RWPE2 (cell line): Measurements from ENCODE around the gene MAP2K6.
A peak's percentile ranks its signal among the peaks of the same experiment; 100 is the strongest.

Experiments
- ATAC-seq: fragments of 200-7000 bp; cut with Tn5 transposase; 3 replicates; pipeline ENCODE4 v1.9.1; 2021; ENCODE audit warnings: low read depth
- DNase-seq: peaks from one replicate; pipeline ENCODE4 v3.0.0-alpha.2; 2020; ENCODE audit warnings: low spot score
- H3K27ac ChIP-seq: fragments of 450-650 bp; 2 replicates; pipeline ENCODE4 v1.5.1; 2017; ENCODE audit warnings: mild to moderate bottlenecking; ENCODE audit not compliant: poor library complexity, severe bottlenecking
- H3K27me3 ChIP-seq: fragments of 250-450 bp; sonication (Bioruptor Pico); 2 replicates; pipeline ENCODE4 v1.5.1; 2021; ENCODE audit warnings: mild to moderate bottlenecking, moderate library complexity; ENCODE audit not compliant: insufficient read depth, poor library complexity, severe bottlenecking
- H3K36me3 ChIP-seq: fragments of 250-450 bp; sonication (Bioruptor Pico); 2 replicates; pipeline ENCODE4 v1.5.1; 2020; ENCODE audit warnings: low read depth, mild to moderate bottlenecking, moderate library complexity
- H3K4me1 ChIP-seq: fragments of 250-450 bp; sonication (Bioruptor Pico); 2 replicates; pipeline ENCODE4 v1.5.1; 2021; ENCODE audit warnings: mild to moderate bottlenecking, moderate library complexity; ENCODE audit not compliant: insufficient read depth, poor library complexity, severe bottlenecking
- H3K4me3 ChIP-seq: fragments of 250-450 bp; sonication (Bioruptor Pico); 2 replicates; pipeline ENCODE4 v1.5.1; 2021; ENCODE audit warnings: mild to moderate bottlenecking, moderate library complexity; ENCODE audit not compliant: severe bottlenecking
- H3K9me3 ChIP-seq: fragments of 250-450 bp; sonication (Bioruptor Pico); 2 replicates; pipeline ENCODE4 v1.5.1; 2021; ENCODE audit warnings: mild to moderate bottlenecking, moderate library complexity; ENCODE audit not compliant: severe bottlenecking
- TF ChIP-seq, protein P1 (sequence below): fragments of 450-650 bp; IDR thresholded peaks from one replicate; pipeline ENCODE4 v1.5.1; 2017; ENCODE audit warnings: mild to moderate bottlenecking, moderate library complexity; ENCODE audit not compliant: poor library complexity, severe bottlenecking

The MAP2K6 gene

DNA sequence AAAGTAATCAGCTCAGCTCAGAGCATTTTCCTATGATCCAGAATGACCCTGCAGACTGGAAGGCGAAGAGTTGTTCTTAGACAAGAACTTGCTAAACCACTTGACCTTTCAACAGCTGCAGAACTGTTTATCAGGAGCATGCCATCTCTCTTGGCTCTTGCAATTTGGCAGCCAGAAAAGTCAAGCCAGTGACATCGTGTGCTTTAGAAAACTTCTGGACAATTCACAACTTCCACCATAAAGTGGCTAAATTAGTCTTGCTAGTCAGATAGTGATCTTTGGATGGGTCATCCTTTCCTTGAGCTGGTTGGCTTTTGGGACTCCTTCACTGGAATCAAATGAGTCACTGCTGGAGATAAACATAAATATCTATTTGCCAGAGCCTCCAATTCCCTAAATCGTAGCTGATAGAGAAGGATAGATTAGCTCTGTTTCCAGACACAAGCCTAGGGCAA, 146.5 kb downstream of the MAP2K6 start:
- H3K4me3 ChIP-seq = no peak overlapping the region
- ATAC-seq = no peak
- no peak for DNase-seq
- H3K27me3 ChIP-seq = no peaks in the 10 kb centered on the region
- H3K4me1 ChIP-seq = no peaks in the 10 kb centered on the region
- TF ChIP-seq, protein P1, sequence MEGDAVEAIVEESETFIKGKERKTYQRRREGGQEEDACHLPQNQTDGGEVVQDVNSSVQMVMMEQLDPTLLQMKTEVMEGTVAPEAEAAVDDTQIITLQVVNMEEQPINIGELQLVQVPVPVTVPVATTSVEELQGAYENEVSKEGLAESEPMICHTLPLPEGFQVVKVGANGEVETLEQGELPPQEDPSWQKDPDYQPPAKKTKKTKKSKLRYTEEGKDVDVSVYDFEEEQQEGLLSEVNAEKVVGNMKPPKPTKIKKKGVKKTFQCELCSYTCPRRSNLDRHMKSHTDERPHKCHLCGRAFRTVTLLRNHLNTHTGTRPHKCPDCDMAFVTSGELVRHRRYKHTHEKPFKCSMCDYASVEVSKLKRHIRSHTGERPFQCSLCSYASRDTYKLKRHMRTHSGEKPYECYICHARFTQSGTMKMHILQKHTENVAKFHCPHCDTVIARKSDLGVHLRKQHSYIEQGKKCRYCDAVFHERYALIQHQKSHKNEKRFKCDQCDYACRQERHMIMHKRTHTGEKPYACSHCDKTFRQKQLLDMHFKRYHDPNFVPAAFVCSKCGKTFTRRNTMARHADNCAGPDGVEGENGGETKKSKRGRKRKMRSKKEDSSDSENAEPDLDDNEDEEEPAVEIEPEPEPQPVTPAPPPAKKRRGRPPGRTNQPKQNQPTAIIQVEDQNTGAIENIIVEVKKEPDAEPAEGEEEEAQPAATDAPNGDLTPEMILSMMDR = no peak
- no peak overlapping the region for H3K27ac ChIP-seq
- no peaks in the 10 kb centered on the region for H3K36me3 ChIP-seq
- no peaks in the 10 kb centered on the region for H3K9me3 ChIP-seq

DNA sequence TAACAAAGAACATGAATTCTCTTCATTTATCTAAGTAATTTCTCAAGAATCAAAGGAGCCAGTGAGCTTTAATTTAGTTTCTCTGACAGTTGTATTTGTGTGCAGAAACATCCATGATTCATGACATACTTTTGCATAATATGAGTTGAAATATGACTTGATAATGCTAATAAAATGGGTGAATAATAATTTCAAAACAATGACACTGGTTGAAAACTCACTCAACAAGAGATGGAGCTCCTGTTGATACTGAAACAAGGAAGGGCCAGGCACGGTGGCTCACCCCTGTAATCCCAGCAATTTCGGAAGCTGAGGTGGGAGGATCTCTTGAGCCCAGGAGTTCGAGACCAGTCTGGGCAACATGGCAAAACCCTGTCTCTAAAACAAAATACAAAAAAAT, 147.0 kb downstream of the MAP2K6 start:
- no peak overlapping the region for H3K4me3 ChIP-seq
- no peaks in the 10 kb centered on the region for H3K9me3 ChIP-seq
- ATAC-seq = 0 out of 3 replicates have a peak, but pooled peaks have one; percentile 21
- no peak overlapping the region for H3K27ac ChIP-seq
- H3K4me1 ChIP-seq = no peaks in the 10 kb centered on the region
- DNase-seq = no peak
- no peaks in the 10 kb centered on the region for H3K27me3 ChIP-seq
- no peaks in the 10 kb centered on the region for H3K36me3 ChIP-seq
- TF ChIP-seq, protein P1 = no peak

DNA sequence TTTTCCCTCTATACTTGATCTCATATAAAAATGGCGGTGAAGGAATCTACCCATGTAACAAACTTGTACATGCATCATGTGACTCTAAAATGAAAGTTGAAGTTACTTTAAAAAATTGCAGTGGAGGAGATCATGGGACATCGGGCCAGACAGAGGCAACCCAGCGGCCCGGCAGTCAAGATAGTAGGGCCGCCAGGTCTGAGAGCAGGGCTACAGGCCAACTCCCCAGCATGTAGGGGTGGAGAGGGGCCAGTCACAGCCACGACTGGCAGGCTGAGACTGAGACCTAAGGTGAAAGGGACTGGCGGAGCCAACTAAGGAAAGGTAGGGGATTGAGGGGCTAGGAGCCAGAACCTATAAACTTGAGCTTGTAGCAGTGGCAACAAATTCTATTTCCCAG, 150.9 kb downstream of the MAP2K6 start:
- Histone ChIP-seq H3K4me1 (no peaks in the 10 kb centered on the region), H3K27me3 (no peaks in the 10 kb centered on the region), H3K4me3 (no peak overlapping the region), H3K27ac (no peak overlapping the region), H3K36me3 (no peaks in the 10 kb centered on the region), H3K9me3 (no peaks in the 10 kb centered on the region)
- ATAC-seq = no peak
- no peak for DNase-seq
- TF ChIP-seq, protein P1 = no peak

DNA sequence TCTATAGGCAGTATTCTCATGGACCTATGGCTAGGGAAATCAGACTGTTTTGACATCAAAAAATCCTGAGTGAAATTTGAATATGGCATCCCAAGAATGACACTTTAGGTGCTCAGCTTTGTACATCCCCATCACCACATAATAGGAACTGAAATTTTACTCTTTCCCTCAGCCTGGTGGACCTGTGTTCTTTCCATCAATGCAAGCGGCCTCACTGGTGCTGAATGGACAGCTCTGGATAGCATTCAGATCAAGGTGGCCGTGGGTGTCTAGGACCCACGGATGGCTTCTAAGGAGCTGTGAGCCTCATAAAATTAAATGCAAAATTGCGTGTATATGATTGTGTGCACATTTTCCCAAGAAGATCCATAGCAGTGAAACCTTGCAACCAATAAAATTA, 152.6 kb downstream of the MAP2K6 start:
- no peaks in the 10 kb centered on the region for H3K36me3 ChIP-seq
- no peak overlapping the region for H3K4me3 ChIP-seq
- DNase-seq (no peak), ATAC-seq (no peak)
- H3K27me3 ChIP-seq = no peaks in the 10 kb centered on the region
- no peaks in the 10 kb centered on the region for H3K4me1 ChIP-seq
- H3K9me3 ChIP-seq = no peaks in the 10 kb centered on the region
- no peak overlapping the region for H3K27ac ChIP-seq
- TF ChIP-seq, protein P1 = no peak

DNA sequence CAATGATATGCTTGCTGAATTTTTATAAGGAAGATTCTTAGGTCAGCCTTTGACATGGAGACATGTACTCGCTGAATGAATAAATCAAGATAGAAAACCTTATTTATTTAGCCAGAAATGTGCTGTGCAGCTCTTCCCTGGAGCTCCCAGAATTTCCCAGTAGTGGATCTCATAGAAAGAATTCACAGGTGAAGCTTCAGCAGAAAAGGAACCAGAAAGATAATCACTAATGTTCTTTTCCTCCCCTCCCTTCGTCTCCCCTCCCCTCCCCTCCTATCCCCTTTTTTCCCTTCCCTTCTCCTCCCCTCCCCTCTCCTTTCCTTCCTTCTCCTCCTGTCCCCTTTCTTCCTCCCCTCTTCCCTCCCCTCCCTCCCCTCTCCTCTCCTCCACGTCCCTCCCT, 158.2 kb downstream of the MAP2K6 start:
- Histone ChIP-seq H3K4me1 (peaks cover 8% of the 10 kb centered on the region), H3K27ac (no peak overlapping the region), H3K27me3 (no peaks in the 10 kb centered on the region), H3K36me3 (no peaks in the 10 kb centered on the region), H3K4me3 (no peak overlapping the region), H3K9me3 (no peaks in the 10 kb centered on the region)
- ATAC-seq (no peak), DNase-seq (no peak)
- TF ChIP-seq, protein P1 = no peak
